IPS DF 6.9 (cell line): ENCODE measurements around the gene WNT8B.

ENCODE experiments used
- DNase-seq: peaks from one replicate; pipeline ENCODE4 v3.0.0-alpha.2; 2013; ENCODE audit warnings: low read depth, low spot score
- H3K27ac ChIP-seq: one replicate; pipeline ENCODE4 v1.5.1; 2013; ENCODE audit warnings: low read length, control low read depth
- H3K27me3 ChIP-seq: 2 replicates; pipeline ENCODE4 v1.6.1; 2013; ENCODE audit warnings: mild to moderate bottlenecking, low read length; ENCODE audit not compliant: control insufficient read depth, insufficient read depth
- H3K36me3 ChIP-seq: 2 replicates; pipeline ENCODE4 v1.6.1; 2013; ENCODE audit warnings: low read length; ENCODE audit not compliant: control insufficient read depth, insufficient read depth
- H3K4me1 ChIP-seq: 2 replicates; pipeline ENCODE4 v1.6.1; 2013; ENCODE audit warnings: low read length; ENCODE audit not compliant: control insufficient read depth, insufficient read depth
- H3K4me3 ChIP-seq: 2 replicates; pipeline ENCODE4 v1.5.1; 2013; ENCODE audit warnings: mild to moderate bottlenecking, low read length
- H3K9me3 ChIP-seq: 2 replicates; pipeline ENCODE4 v1.6.1; 2013; ENCODE audit warnings: low read length, inconsistent platforms; ENCODE audit not compliant: control insufficient read depth, insufficient read depth
- WGBS: extraction: QIAGEN DNeasy Blood & Tissue Kit; methylation state at CpG from one replicate; pipeline ENCODE4 v1.1.7; 2013; ENCODE audit warnings: mixed read lengths, missing lambda C conversion rate; ENCODE audit not compliant: insufficient read length, insufficient coverage; 5-methylcytosine and 5-hydroxymethylcytosine counted together

The WNT8B gene

DNA sequence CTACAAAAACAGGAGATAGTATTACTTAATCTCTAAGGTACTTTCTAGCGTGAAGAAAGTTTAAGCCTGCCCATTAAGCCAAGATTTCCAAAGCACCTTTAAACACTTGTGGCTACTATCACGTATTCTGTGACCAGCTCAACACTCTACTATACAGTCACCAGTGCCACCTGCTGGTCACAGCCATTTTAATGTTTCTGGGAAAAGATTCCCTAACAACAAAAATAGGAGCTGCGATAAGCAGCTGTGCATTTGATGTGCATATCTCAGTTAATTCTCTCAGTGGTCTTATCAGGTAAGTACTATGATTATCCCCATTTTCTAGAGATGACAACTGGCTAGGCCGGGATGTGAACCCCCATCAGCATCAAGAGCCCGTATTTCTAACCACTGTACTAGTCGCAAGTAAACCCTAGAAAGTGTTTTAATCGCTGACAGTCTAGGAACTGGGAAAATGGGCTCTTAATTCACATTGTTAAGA is 56.0 kb downstream of the WNT8B start:
- Histone ChIP-seq H3K27ac (no peak overlapping the region), H3K4me1 (no peaks in the 10 kb centered on the region), H3K36me3 (no peaks in the 10 kb centered on the region), H3K9me3 (no peaks in the 10 kb centered on the region), H3K4me3 (no peak overlapping the region), H3K27me3 (peaks cover 2% of the 10 kb centered on the region; the same call in 1 of the 2 replicates)
- DNase-seq: no peak
- no CpG with 5 or more reads among the region's 7 CpGs for WGBS

DNA sequence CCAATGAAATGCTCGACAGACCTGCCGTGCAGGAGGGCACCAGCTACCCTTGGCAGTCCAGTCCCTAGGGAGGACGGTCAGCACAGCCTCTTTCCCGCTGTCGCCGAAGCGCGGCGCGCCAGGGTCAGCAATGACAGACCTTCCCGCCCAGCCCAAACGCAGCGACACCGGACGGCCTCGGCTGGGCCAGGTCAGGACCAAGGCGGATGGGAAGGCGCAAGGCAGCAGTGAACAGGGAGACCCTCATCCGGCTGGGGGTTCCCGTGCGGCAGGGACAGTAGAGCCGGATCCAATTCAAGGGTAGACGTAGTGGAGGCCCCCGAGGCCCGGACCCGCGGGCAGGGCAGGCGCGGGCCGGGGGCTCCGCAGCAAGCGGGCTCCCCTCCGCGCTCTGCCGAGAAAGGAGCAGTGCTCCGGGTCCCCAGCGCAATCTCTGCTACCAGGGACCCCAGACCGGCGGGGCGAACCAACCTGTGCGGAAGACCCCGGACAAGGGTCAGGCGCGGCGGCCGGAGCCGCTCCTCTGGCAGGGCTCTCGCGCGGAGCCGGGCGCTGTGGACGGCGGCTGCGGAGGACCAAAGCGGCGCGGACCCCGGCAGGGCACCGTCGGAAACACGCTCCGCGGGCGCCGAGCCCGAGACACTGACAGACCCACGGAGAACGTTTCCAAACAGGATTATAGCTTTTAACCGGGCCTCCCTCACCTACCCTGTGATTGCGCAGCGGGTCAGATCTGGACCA is 56.7 kb downstream of the WNT8B start, which contains the start of gene SEC31B:
Gene SEC31B (minus strand): TSS at position 551 of the 741 bp plus-strand sequence. CDS start 2,909 bp downstream, outside the sequence.
- WGBS: no CpG with 5 or more reads among the region's 72 CpGs

DNA sequence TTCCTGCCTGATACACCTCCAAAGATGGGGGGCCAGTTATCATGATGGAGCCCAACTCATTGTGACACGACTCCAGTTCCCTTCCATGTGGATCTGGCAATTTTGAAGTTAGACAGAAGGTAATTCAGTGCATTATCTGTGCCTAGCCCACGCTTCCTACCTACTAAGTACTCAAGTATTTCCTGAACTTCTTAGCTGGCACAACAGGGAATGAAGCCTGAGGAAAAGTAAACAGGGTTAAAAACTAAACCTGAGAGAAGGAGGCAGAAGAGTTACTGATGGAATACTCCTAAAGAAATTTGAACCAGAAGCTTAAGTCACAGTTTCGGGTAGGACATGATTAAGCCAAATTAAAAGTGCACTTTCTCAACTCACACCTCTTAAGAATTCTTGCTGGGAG is 58.0 kb downstream of the WNT8B start:
- Histone ChIP-seq H3K36me3 (peaks cover 8% of the 10 kb centered on the region; the same call in 1 of the 2 replicates), H3K4me3 (no peak overlapping the region), H3K4me1 (no peaks in the 10 kb centered on the region), H3K27me3 (peaks cover 2% of the 10 kb centered on the region; the same call in 1 of the 2 replicates), H3K27ac (no peak overlapping the region), H3K9me3 (no peaks in the 10 kb centered on the region)
- no CpG with 5 or more reads among the region's 3 CpGs for WGBS
- no peak for DNase-seq

More for the DNA sequence above, 56.7 kb downstream of the WNT8B start, which contains the start of gene SEC31B:
- peaks cover 5% of the 10 kb centered on the region; the same call in 1 of the 2 replicates for H3K36me3 ChIP-seq
- peak; percentile 50 for DNase-seq
- H3K4me1 ChIP-seq: no peaks in the 10 kb centered on the region
- no peaks in the 10 kb centered on the region for H3K9me3 ChIP-seq
- H3K27ac ChIP-seq: no peak within 1 kb of the TSS
- peaks cover 2% of the 10 kb centered on the region; the same call in 1 of the 2 replicates for H3K27me3 ChIP-seq
- peak within 1 kb of the TSS; percentile 32; the same call in 1 of the 2 replicates for H3K4me3 ChIP-seq

DNA sequence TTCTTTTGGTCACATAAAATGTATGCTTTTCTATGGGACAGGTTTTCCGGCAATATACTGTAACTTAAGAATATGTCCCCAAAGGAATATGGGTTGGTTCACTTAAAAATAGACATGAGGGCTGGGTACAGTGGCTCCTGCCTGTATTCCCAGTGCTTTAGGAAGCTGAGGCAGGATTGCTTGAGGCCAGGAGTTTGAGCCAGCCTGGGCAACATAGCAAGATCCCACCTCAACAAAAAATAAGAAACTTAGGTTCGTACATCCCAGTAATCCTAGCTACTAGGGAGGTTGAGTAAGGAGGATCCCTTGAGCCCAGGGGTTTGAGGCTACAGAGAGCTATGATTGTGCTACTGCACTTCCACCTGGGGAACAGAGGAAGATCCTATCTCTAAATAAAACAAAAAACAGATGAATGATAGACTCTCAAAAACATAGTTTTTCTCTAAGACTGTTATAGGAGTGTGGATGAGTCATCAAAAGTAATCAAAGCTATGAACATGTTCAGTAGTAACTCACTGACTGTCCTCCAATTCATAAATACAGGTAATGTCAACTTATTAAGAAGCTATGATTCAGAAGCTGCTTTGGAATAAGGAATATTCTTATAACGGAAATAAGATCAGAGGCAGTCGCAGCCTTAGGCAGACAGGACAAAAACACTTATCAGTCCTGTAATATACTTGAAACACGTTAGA is 59.4 kb downstream of the WNT8B start:
- H3K4me3 ChIP-seq: no peak overlapping the region
- H3K27me3 ChIP-seq: peaks cover 2% of the 10 kb centered on the region; the same call in 1 of the 2 replicates
- peaks cover 18% of the 10 kb centered on the region for H3K36me3 ChIP-seq
- no CpG with 5 or more reads among the region's 5 CpGs for WGBS
- H3K9me3 ChIP-seq: no peaks in the 10 kb centered on the region
- H3K4me1 ChIP-seq: no peaks in the 10 kb centered on the region
- DNase-seq: no peak
- H3K27ac ChIP-seq: no peak overlapping the region

DNA sequence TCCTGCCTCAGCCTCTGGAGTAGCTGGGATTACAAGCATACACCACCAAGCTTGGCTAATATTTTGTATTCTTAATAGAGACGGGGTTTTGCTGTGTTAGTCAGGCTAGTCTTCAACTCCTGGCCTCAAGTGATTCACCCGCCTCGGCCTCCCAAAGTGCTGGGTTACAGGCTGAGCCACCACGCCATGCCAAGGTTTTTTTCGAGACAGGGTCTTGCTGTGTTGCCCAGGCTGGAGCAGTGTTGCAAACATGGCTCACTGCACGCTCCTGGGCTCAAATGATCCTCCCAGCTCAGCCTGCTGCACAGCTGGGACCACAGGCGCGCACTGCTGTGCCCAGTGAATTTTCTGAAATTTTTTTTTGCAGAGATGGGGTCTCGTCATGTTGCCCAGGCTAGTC is 60.1 kb downstream of the WNT8B start:
- no peak for DNase-seq
- Histone ChIP-seq H3K27me3 (peaks cover 2% of the 10 kb centered on the region; the same call in 1 of the 2 replicates), H3K27ac (no peak overlapping the region), H3K36me3 (peaks cover 18% of the 10 kb centered on the region), H3K4me1 (no peaks in the 10 kb centered on the region), H3K4me3 (no peak overlapping the region), H3K9me3 (no peaks in the 10 kb centered on the region)
- WGBS: no CpG with 5 or more reads among the region's 9 CpGs

DNA sequence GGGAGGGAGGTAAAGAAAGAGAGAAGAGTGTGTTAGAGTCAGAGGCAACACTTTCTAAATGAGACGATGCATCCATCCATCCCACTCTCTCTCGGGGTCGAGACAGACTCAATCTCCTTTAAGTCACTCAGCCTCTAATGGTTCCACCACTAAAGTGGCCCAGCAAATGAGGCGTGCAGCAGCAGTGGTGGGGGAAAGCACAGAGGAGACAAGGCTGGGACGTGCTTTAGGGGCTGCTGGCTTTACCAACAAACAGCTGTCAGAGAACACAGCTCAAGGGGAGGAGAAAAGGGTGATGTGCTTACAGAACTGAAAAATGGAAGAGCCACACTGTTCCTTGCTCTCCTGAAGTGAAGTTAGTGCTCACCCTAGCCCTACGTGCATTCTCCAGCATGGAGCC is 61.4 kb downstream of the WNT8B start:
- Histone ChIP-seq H3K36me3 (peaks cover 18% of the 10 kb centered on the region), H3K9me3 (no peaks in the 10 kb centered on the region), H3K4me1 (no peaks in the 10 kb centered on the region), H3K27me3 (peaks cover 2% of the 10 kb centered on the region; the same call in 1 of the 2 replicates), H3K4me3 (no peak overlapping the region), H3K27ac (no peak overlapping the region)
- WGBS: no CpG with 5 or more reads among the region's 6 CpGs
- no peak for DNase-seq

DNA sequence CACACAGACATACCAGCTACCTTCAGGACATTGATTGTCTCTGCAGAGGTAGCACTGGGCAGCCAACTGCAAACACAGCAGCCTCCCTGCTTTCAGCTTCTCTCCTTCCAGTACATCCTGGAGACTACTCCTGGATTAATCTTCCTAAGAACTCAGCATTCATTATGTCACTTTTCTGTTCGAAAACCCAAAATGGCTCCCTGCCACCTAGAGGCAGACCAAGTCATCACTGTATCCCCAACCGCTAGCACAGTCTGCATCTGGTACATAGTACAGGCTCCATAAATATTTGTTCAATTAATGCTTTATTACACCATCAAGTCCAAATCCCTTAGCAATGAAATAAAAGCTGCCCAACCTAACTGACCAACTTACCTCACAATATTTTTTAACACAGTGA is 61.8 kb downstream of the WNT8B start:
- Histone ChIP-seq H3K4me3 (no peak overlapping the region), H3K27ac (no peak overlapping the region), H3K36me3 (peaks cover 18% of the 10 kb centered on the region), H3K27me3 (peaks cover 2% of the 10 kb centered on the region; the same call in 1 of the 2 replicates), H3K4me1 (no peaks in the 10 kb centered on the region), H3K9me3 (no peaks in the 10 kb centered on the region)
- WGBS: no CpG with 5 or more reads among the region's 2 CpGs
- DNase-seq: no peak

DNA sequence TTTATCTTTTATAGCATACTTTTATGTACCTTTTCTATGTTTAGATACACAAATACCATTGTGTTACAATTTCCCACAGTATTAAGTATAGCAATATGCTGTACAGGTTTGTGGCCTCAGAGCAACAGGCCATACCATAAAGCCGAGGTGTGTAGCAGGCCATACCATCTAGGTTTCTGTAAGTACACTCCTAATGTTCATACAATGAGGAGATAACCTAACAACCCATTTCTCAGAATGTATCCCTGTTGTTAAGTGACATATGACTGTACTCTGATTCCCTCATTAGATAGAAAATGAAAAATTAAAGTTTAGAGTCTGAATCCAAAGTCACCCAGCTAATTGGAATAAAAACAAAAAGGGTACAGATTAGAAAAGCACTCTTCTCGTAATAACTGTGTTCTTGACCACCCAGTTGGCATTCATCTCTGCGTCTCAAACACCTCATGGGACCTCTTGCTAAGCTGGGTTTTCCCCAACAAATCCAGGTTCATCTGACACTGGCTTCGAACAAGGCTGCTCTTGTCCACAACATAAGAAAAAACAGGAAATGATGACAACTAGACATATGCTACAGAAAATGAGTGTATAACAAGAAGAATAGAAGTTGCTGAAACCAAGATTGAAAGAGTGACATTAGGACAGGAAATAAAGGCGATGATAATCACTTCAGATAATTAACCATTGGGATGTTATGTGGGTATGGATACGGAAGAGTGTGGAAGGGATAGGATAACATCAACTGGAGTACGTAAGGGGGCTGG is 65.5 kb downstream of the WNT8B start:
- Histone ChIP-seq H3K27ac (no peak overlapping the region), H3K4me1 (no peaks in the 10 kb centered on the region), H3K4me3 (no peak overlapping the region), H3K9me3 (no peaks in the 10 kb centered on the region), H3K36me3 (peaks cover 18% of the 10 kb centered on the region), H3K27me3 (no peaks in the 10 kb centered on the region)
- no peak for DNase-seq
- WGBS: 100% methylated on average over 1 of the region's 7 CpGs

DNA sequence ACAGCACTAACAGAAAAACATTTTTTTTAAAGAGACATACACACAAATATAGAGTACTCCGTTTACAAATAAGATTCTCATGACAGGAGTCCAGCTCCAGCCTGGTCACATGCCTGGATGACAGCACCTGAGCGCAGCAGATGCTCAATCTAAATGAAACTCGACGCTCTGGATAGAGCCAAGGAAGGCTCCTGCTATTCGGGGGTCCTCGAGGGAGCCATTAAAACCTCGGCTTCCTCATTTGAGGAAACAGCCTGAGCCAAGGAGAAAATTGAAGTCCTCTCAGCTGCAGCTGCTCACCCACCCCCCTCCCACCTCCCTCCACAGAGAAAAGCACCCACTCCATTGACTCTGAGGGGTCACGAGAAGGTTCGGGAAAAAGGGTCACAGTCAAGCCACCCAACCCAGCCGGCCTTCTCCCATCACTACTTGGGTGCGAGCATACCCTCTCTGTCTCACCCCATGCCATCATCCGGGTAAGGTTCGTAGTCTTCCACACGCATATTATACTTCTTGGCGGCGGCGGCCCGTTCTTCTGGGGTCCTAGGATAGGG is 66.2 kb downstream of the WNT8B start:
- no CpG with 5 or more reads among the region's 18 CpGs for whole genome bisulfite sequencing
- Histone ChIP-seq H3K4me3 (peak overlapping the region; percentile 89; the same call in 1 of the 2 replicates), H3K4me1 (no peaks in the 10 kb centered on the region), H3K36me3 (peaks cover 18% of the 10 kb centered on the region), H3K27me3 (no peaks in the 10 kb centered on the region), H3K9me3 (no peaks in the 10 kb centered on the region), H3K27ac (no peak overlapping the region)
- no peak for DNase-seq
